ENCODE results near the gene SLC38A6. TPM values are rescaled to one million over a fixed set of nuclear protein-coding genes. Genes with fewer than 3 reads are reported as not detected.

The SLC38A6 gene
- 15.6 TPM for polyA plus RNA-seq (ENCODE audit: insufficient read length)

DNA sequence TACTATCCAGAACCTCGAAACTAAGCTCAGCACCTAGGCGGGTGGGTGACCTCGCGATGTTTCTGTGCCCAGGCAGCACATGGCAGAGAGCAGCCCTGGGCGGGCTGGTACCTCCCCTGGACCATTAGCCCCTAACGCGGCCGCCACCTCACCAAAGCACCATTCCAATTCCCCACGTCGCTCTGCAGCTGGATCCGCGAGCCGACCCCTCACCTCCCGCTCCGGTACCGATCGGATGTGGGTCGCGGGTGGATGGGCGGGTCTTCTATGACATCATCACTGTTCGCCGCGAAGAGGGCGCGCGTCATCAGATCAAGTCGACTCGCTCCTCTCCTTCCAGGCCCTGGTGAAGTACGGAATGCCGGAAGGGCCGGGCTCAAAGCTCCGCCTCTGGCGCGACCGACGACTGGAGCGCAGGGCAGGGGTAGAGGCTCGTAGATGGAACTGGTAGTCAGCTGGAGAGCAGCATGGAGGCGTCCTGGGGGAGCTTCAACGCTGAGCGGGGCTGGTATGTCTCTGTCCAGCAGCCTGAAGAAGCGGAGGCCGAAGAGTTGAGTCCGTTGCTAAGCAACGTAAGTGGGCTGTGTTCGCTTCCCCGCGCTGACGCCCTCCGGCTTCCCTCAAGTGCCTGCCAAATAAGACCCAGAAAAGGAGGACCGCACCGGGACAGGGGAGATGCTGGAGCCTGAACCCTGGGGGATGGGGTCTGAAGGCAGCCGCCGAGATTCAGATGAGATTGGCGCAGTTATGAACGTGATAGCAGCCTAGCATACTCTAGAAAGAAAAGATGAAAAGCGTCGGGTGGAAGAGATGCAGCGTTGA, at the start of gene SLC38A6, which contains the start of gene TRMT5:
TSS of gene SLC38A6 (plus strand) at position 435 of the 822 bp plus-strand sequence. CDS start at position 468, 33 bp downstream.
TSS of gene TRMT5 (minus strand) at position 269 of the 822 bp plus-strand sequence. CDS start at position 163, 106 bp downstream.
- DNase-seq (ENCODE audit: low read depth) = peak; percentile 79

DNA sequence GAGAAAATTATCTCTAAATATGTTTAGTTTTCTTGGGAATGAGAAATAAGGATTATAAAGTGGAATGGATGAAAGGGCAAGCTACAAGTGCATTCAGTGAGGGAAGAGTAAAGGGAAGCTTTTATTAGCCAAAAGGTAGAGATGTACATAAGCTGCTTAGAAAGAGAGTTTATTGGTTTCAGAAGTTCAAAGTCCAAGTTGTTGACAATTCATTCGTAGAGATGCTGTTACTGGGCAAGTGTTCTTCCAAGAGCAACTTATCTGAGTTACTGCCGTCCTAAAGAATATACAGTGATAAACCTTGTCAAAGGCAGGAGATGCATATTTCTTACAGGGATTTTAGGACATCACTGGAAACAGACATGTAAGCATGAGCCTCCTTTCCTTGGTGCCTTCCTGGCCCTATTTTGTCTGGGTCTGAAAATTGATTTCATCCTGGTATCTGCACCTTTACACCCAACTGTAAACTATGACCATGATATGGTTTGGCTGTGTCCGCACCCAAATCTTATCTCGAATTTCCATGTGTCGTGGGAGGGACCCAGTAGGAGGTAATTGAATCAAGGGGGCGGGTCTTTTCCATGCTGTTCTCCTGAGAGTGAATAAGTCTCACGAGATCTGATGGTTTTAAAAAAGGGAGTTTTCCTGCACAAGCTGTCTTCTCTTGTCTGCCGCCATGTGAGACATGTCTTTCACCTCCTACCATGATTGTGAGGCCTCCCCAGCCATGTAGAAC, 47.0 kb upstream of the SLC38A6 start:
- no peak for DNase-seq (ENCODE audit: low read depth)

DNA sequence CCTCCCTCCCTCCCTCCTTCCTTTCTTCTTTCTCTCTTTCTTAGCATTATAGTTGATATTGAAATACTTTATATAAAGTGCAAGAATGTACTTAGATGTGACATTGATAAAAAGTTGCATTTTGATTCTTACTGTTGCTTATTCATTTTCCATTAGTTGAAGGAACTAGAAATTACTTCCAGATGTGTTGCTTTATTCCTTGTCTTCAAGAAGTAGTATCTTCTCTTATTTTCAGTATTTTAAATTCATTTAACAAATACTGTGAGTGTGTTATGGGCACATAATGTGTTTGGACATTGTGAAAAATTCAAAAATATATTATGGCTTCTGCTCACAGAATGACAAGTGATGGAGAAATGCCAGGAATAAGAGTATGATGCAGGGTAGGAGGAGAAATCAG, 45.7 kb upstream of the SLC38A6 start:
- no peak for DNase-seq (ENCODE audit: low read depth)

DNA sequence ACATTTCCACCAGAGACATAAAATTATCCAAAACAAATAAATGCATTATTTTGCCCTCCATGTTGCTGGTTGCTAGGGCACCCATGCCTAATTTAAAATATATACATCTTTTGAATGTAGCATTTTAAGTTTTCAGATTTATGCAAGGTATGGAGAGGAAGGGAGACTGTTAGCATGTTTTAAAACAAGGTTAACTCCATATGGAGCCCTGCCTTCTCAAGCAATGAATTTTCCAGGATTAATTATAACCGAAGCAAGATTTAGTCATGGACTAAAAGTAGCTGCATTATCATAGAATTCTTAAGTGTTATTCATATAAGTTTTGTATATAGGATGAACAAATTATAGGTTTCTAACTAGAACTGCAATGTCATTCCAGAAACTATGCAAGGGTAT, 37.4 kb upstream of the SLC38A6 start:
- DNase-seq (ENCODE audit: low read depth) = no peak

DNA sequence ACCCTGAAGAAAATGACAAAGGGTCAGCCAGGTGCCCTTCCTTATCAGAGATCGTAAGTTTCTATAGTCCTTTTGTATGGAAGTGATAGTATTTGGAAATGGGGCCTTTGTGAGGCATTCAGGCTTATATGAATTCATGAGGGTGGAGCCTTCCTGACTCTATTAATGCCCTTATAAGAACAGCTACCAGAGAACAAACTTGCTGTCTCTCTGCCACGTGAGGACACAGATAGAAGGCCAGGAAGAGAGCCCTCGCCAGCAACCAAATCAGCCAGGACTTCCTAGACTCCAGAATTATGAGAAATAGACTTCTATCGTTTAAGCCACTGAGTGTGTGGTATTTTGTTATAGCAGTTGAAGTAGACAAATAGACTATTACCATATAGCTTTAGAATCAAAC, 36.8 kb upstream of the SLC38A6 start:
- no peak for DNase-seq (ENCODE audit: low read depth)

DNA sequence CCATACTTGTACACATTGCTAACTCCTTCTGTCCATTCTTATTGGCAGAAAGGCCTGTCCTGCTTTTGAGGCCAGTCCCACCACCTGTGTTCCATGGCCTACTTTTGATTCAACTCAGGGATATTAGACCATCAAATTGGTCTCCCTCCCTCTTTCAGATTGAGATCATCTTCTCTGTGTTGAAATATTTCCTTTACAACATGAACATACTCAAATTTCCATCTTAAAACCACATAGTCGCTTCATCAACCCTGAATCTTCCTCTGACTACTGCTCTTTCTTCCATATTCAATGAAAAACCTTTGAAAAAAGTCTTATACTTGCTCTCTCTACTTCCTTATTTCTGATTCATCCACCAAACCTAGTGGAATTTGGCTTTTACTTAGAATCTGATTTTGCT, 35.1 kb upstream of the SLC38A6 start:
- DNase-seq (ENCODE audit: low read depth) = no peak

DNA sequence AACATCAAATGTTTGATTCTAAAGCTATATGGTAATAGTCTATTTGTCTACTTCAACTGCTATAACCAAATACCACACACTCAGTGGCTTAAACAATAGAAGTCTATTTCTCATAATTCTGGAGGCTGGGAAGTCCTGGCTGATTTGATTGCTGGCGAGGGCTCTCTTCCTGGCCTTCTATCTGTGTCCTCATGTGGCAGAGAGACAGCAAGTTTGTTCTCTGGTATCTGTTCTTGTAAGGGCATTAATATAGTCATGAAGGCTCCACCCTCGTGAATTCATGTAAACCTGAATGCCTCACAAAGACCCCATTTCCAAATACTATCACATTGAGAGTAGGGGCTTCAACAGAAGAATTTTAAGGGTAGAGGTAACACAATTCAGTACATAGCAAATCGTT, 34.3 kb upstream of the SLC38A6 start:
- no peak for DNase-seq (ENCODE audit: low read depth)

DNA sequence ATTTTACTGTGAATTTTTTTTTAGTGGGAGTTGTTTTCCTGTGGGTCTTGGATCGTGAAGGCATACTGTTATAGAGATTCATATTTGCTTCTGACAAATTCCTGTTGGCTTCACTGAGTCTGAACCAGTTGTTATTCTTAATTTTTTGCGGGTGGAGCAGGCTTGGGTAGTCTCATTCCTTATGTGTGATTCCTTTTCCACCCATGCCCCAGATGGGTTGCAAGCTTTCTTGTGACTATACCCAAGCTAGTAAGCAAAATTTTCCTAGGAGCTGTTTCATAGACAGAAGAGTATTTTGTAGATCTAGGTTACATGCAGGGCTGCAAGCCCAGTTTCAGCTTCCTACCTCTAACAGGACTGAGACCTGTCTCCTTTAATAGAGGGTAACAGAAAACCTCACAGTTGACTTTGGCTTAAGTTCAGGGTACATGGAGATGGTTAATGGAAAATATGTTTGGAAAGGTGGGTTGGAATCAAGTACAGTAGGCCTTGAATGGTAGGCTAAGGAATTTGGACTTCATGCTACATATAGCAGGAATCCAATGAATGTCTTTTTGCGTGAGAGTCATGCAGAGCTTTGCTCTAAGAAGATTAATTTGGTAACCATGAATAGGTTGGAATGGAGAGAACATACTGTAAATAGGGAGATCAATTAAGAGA, 29.1 kb upstream of the SLC38A6 start:
- no peak for DNase-seq (ENCODE audit: low read depth)

DNA sequence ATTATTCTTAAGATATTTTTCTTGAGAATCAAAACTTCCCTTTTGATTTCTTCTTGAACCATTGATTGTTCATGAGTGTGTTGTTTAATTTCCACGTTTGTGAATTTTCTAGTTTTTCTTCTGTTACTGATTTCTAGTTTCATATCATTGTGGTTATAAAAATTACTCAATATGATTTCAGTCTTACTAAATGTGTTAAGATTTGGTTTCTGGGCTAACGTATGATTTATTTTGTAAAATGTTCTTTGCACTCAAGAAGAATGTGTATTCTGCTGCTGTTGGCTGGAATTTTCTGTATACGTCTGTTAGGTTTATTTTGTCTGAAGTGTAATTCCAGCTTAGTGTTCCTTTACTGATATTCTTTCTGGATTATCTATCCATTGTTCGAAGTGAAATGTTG, 24.8 kb upstream of the SLC38A6 start:
- no peak for DNase-seq (ENCODE audit: low read depth)

DNA sequence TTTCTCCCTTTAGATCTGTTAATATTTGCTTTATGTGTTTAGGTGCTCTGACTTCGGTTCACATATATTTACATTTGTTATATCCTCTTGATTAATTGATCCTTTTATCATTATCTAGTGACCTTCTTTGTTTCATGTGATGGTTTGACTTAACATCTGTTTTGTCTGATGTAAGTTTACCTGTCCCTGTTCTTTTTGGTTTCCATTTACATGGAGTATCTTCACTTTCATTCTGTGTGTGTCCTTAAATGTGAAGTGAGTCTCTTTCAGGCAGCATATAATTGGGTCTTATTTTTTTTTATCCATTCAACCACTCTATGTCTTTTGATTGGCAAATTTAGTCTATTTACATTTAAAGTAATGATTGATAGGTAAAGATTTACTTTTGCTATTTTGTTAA, 24.4 kb upstream of the SLC38A6 start:
- no peak for DNase-seq (ENCODE audit: low read depth)

DNA sequence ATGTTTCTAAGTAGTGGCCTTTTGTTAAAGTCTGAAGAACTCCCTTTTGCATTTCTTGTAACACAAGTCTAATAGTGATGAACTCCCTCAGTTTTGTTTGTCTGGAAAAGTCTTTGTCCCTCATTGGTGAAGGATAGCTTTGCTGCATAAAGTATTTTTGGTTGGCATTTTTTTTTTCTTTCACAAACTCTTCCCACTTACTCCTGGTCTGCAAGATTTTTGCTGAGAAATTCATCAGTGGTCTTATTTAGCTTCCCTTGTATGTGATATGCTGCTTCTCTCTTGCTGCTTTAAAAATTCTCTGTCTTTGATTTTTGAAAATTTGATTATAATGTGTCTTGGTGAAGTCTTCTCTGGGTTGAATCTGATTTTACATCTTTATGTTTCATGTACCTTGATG, 22.9 kb upstream of the SLC38A6 start:
- DNase-seq (ENCODE audit: low read depth) = no peak

DNA sequence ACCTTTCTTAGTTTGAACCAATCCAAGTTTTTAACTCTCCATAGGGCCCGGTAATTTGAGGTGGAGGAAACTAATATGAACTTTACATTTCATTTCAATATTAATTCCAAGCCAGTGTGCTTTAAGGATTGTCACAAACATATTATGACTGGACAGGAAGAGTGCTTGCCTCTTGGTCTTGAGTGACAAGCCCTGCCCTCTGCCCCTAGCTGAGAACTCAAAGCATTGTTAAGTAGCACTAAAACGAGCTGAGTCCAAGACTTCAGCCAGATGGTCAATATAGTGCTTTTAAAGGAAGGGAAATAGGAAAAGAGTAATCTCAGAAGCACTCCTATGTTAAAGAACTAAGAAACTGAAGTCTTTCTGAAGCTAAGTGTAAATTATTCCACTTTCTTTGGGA, 17.3 kb upstream of the SLC38A6 start:
- no peak for DNase-seq (ENCODE audit: low read depth)

DNA sequence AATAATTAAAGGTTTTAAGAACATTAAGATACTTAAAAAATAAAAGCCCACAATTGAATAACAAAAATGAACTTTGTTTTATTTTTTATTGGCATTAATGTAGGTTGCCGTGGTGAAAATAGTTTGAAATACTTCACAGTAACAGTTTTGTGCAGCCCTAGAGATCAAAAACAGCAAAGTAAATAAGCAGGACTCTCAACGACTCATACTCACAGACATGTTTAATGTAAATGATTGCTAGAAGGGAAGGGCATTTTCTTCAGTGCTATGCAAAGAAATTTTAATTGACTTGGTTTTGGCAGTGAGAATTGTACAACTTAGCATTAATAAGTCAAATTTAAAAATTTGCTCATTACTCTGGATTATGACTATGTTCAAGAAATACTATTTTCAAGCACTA, 16.1 kb upstream of the SLC38A6 start:
- DNase-seq (ENCODE audit: low read depth) = no peak

DNA sequence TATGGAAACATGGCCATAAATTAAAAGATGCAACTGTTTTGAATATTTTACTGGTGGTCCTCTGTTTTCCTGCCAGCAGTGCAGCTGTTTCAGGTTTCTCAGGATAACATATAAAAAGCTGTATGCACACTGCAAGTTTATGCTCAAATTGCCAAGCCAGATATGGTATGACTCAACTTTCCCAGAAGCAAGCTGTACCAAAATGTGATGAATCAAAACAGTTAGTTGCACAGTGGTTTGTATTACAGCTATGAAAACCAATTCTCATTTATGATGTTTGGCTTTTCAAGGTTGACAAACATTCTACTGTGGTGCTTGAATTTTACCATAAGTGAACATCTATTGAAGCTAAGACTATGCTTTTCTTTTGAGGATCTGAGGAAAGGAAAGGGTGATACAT, 15.6 kb upstream of the SLC38A6 start:
- no peak for DNase-seq (ENCODE audit: low read depth)

DNA sequence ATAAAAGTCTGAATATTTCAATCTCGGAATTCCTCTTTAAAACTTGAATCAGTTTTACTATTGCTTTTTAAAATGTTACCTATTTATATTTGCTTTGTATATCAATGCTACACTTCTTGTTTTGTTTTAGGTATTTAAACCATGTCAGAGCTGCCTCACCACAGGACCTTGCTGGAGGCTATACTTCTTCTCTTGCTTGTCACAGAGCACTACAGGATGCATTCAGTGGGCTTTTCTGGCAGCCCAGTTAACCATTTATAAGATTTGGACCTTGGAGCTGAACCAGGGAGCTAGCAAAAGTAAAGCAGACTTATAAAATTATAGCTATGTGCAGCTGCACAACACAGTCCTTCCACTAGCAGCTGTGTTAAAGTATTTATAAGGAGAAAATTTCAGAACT, 12.9 kb upstream of the SLC38A6 start:
- DNase-seq (ENCODE audit: low read depth) = no peak

DNA sequence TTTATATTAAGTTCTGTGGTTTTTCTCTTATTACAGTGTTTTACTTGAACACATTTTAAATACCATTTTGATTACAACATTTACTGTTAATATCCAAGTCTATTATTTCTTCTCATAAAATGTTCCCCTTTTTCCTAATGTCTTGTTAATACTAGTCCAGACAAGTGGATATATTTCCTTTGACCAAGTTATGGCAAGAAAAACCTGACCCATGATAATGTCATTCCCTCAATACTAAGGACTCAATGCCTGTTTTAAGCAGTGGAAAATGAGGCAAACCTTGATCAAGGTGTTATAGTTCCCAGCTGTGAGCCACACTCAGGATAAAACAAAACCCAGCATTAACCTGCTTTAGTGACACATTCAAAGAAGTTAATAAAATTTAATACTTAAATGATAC, 12.4 kb upstream of the SLC38A6 start:
- no peak for DNase-seq (ENCODE audit: low read depth)

DNA sequence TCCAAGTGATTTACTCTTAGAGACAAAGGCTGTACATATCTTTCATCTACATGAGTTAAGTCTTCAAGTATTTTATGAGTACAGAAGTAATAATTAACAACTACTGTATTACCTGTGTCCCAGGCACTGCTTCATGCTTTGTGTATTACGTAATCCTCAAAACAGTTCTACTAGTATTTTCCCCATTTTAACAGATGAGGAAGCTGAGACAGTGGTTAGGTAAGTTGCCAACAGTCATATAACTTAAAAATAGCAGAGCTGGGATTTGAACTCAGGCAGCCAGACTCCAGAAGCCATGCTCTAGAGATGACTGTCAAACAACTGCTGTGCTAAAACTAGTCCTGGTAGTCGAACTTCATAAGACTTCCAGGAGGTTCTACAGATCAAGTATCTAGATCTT, 10.9 kb upstream of the SLC38A6 start:
- no peak for DNase-seq (ENCODE audit: low read depth)

DNA sequence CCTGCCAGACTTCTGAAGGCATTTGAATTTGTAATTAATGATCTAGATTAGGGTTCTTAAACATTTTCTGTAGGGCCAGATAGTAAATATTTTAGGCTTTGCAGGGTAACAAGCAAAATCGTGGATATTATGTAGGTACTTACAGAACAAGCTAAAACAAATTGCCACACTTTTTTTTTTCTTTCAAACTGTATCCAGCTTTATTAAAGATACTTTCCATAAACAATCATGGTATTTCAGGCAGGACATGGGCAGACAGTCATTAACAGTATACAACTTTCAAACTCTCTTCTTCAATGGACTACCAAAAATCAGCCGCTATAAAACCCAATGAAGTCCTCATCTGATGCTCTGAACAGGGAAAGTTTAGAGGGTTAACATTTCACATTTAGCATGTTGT, 9.8 kb upstream of the SLC38A6 start:
- no peak for DNase-seq (ENCODE audit: low read depth)

DNA sequence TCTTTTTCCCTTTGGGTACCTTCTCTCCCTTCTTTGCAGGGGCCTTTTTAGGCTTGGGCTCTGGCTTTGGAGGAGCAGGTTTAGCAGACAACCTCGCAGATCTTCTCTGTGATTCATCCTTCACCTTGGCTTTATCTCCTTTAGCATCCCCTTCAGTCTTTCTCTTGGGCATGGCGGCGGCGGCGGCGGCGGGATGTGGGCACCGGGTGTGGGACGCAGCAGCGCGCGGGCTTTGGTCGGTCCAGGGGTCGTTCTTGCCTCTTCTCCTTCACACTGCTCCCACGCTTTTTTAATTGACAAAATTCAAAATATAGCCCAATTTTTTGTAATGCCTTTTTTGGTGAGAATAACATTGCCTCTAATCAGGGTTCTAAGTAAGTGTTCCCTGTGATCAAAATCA, 8.8 kb upstream of the SLC38A6 start:
- no peak for DNase-seq (ENCODE audit: low read depth)

DNA sequence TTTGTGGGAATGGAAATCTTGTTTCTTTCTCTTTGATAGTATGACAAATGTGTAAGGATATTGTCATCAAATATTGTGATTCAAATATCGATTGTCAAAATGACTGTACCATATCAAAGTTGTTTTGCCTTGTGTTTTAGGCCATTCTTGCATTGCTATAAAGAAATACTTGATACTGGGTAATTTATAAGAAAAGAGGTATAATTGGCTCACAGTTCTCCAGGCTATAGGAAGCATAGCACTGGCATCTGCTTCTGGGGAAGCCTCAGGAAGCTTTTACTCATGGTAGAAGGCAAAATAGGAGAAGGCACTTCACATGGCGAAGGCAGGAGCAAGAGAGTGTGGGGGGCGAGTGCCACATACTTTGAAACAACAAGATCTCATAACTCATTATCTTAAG, 8.0 kb upstream of the SLC38A6 start:
- no peak for DNase-seq (ENCODE audit: low read depth)

DNA sequence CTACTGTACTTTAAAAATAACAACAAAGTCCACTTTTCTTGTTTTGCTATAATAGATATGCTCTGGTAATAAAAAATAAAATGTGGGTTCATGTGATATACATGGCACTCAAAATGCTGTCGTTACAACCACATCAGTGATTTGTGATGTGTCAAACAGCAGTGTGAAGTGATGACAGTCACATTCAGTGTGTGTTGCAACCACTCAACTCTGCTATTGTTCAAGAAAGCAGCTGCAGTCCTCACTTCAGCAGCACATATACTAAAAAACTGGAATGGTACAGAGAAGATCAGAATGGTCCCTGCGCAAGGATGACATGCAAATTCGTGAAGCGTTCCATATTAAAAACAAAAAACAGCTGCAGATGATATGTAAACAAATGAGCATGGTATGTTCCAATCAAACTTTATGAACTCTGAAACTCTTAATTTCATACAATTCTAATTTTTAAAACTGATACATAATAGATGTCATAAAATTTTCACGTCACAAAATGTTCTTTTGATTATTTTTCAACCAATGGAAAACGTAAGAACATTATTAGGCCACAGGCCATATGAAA, 6.9 kb upstream of the SLC38A6 start:
- no peak for DNase-seq (ENCODE audit: low read depth)

DNA sequence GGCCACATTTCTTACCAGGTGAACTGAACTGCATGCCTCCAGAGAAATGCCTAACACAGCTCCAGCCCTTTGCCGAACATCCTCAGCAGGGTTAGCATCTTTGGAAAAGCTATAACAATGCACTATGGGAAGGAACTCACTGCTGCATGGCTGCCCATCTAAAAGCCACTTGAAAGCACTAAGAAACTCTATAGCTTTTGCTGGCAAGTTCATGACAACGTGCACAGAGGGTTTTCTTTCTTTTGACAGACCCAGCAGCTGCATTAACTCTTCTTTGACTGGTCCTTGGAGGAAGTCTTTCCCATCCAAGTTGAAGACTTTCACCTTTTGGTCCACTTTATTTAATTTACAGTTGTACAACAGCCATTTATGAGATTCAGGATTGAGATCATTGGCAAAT, 5.5 kb upstream of the SLC38A6 start:
- DNase-seq (ENCODE audit: low read depth) = no peak

Measured in forelimb muscle (tissue), 1 donor.